Retina (tissue), 1 donor: Measurements from ENCODE around the gene TAS2R60.
"Not testable (repeated sequence)": the region's sequence is repeated elsewhere in the genome, so short reads cannot be mapped to it uniquely, and the experiment has no call there.

Experiments
- DNase-seq: peaks from one replicate; pipeline ENCODE4 v3.0.0-alpha.2; 2016

Gene TAS2R60

DNA sequence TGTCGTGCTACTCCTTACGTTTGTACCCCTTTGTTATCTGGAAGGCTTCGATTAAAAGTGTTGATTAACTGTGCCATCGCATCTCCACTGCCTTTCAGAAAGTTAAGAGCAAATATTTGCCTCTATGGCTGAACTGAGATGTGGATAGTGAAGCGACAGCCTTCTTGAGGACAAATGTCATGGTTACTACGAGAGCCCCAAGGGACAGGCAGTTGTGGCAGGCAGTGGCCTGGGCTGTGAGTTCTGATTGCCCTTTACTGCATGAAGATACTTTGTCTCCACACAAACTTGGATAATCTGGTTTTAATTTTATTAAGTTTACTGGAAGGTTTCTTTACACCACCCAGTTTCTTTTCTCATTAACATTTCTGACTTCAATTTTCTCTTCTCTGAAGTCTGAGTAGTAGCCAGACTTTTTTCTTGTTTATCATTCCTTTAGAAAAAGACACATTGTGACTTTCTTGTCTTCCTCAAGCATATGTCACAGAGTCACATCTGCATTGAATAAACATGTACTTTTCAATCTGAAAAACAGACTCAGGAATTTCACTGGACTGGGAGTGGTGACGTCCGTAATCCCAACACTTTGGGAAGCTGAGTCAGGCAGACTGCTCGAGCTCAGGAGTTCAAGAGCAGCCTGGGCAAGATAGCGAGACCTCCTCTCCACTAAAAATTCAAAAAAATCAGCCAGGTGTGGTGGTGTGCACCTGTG is 36.0 kb downstream of the TAS2R60 start:
- DNase-seq: no peak

DNA sequence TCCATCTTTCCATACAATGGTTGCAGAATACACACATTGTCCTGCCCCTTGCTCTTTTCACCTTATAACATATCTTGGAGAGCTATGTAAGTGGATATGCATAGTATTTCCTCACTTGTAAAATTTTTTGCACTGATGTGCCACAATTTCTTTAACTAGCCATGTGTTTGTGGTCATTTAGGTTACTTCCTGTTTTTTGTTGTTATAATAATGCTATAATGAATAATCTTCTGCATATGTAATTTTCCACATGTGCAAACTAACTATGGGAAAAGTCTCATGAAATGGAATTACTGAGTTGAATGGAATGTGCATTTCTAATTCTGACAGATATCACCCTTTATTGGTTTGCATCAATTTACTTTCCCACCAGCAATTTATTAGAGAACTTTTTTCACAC is 37.2 kb downstream of the TAS2R60 start:
- DNase-seq: no peak

DNA sequence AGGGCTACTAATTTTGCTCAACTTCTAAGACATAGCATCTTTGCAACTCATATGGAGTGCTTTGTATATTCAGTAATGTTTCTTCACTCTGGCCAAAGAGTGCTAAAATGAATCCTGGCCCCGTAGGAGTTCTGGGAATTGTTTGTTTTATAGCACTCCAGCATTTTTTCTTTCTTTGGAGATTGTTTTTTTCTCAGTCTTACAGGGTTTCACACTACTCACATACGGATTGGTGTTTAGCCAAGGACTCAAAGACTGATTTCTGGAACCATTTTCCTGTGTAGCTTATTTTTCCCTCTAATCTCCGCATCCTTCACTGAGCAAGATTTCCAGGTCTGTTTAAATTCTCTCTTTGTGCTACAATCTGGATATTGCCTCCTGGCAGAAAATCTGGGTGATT is 40.9 kb downstream of the TAS2R60 start:
- no peak for DNase-seq

- DNase-seq: no peak
Measured at GRCh38 chr7:143485094-143485493, 41.8 kb downstream of the TAS2R60 start.

DNA sequence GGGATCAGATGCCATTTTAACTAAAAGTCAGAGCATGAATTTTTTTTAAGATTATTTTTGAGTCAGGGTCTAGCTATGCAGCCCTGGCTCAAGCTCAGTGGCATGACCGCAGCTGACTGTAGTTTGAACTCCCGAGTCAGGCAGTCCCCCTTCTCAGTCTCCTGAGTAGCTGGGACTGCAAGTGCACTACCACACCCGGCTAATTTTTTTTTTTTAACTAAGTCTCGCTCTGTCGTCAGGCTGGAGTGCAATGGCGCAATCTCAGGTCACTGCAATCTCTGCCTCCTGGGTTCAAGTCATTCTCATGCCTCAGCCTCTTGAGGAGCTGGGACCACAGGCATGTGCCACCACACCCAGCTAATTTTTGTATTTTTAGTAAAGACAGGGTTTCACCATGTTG is 42.2 kb downstream of the TAS2R60 start:
- no peak for DNase-seq

- not testable (repeated sequence) for DNase-seq
Measured at GRCh38 chr7:143486266-143486665, 43.0 kb downstream of the TAS2R60 start.

DNA sequence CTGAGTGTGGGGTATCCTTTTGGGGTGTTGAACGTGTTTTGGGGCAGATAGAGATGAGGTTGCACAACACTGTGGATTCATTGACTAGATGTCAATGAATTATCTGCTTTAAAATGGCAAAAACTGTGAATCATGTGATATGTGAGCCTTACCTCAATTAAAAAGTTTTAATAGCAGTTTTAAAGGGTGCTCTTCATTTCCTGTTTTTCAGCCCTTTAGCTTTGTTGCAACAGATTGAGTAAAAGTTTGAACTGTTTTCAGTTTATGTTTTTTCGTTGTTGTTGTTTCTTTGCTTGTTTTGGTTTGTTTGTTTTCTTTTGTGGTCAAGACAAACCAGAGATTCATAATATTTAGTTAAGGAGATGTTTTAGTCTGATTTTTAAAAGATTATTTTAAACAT is 43.8 kb downstream of the TAS2R60 start:
- no peak for DNase-seq

DNA sequence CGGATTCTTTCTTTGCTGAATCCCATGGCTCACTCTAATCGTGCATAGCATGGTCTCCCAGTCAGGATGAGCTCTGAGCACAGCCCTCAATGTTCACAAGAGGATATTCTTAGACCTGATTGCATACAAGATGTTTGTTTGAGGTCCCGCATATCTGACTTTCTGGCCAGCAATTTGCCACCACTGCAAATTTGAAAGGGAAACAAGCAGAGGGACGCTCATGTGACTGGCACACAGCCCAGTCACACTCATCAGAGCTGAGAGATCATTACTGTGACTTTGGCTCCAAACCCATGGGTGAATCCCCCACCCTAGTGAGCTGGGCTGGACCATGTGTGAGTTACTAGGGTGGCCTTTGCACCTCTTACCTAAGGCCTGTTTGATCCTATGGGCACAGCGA is 44.3 kb downstream of the TAS2R60 start:
- no peak for DNase-seq

- DNase-seq: no peak
Measured at GRCh38 chr7:143490717-143491306, 47.6 kb downstream of the TAS2R60 start.

- no peak for DNase-seq
Measured at GRCh38 chr7:143492043-143492471, 48.8 kb downstream of the TAS2R60 start.

- no peak for DNase-seq
Measured at GRCh38 chr7:143492799-143493739, 49.8 kb downstream of the TAS2R60 start.

DNA sequence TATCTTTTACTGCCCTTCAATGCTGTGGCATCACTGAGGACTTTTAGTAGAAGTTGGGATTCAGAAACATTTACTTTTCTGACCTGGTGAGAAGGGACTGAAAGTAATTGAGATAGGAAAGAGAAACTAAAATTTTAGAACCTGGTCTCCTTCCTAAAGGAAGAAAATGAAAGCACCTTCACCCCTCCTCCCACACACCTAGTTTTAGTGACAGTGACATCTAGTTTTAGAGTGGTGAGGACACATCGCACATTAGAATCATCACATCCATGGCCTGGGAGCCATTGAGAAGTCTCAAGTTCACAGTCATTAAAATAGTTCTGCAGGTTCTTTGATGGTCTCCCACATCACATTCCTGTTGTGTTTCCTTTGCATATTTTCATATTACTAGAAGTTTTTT is 50.5 kb downstream of the TAS2R60 start:
- DNase-seq: no peak
